Neural cell (in vitro differentiated cells): Measurements from ENCODE around the gene PORCN.

Experiments used
- EP300 ChIP-seq: fragments of 450-650 bp; conservative IDR thresholded peaks from 2 replicates; pipeline ENCODE4 v1.6.1; 2014; ENCODE audit warnings: antibody characterized with exemption, mild to moderate bottlenecking, moderate library complexity; ENCODE audit not compliant: poor library complexity, severe bottlenecking
- EZH2 ChIP-seq: fragments of 200-600, 300-800 bp; shearing (Covaris generic), sonication (generic); IDR thresholded peaks from 2 replicates; pipeline ENCODE4 v1.6.1; 2014; ENCODE audit warnings: antibody characterized with exemption, low read length, borderline replicate concordance, mild to moderate bottlenecking; ENCODE audit not compliant: insufficient read depth, poor library complexity, severe bottlenecking
- POLR2AphosphoS5 ChIP-seq: IDR thresholded peaks from 2 replicates; pipeline ENCODE4 v1.6.1; 2012
- TF ChIP-seq, protein P1 (sequence below): fragments of 450-650 bp; IDR thresholded peaks from 2 replicates; pipeline ENCODE4 v1.5.1; 2014; ENCODE audit warnings: antibody characterized with exemption, mild to moderate bottlenecking, moderate library complexity; ENCODE audit not compliant: poor library complexity, severe bottlenecking

GRCh38 chrX:48480583-48480982, 28.2 kb upstream of the PORCN start:
- TF ChIP-seq, protein P1, sequence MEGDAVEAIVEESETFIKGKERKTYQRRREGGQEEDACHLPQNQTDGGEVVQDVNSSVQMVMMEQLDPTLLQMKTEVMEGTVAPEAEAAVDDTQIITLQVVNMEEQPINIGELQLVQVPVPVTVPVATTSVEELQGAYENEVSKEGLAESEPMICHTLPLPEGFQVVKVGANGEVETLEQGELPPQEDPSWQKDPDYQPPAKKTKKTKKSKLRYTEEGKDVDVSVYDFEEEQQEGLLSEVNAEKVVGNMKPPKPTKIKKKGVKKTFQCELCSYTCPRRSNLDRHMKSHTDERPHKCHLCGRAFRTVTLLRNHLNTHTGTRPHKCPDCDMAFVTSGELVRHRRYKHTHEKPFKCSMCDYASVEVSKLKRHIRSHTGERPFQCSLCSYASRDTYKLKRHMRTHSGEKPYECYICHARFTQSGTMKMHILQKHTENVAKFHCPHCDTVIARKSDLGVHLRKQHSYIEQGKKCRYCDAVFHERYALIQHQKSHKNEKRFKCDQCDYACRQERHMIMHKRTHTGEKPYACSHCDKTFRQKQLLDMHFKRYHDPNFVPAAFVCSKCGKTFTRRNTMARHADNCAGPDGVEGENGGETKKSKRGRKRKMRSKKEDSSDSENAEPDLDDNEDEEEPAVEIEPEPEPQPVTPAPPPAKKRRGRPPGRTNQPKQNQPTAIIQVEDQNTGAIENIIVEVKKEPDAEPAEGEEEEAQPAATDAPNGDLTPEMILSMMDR: no peak
- TF ChIP-seq EZH2 (no peak), EP300 (no peak), POLR2AphosphoS5 (no peak)
